Measurements from ENCODE around the gene CITED2. TPM values are rescaled to one million over a fixed set of nuclear protein-coding genes. Genes with fewer than 3 reads are reported as not detected.
A peak's percentile ranks its signal among the peaks of the same experiment; 100 is the strongest.

The CITED2 gene
- total RNA-seq, 1 donor from 2014 or later: 12.6 TPM

DNA sequence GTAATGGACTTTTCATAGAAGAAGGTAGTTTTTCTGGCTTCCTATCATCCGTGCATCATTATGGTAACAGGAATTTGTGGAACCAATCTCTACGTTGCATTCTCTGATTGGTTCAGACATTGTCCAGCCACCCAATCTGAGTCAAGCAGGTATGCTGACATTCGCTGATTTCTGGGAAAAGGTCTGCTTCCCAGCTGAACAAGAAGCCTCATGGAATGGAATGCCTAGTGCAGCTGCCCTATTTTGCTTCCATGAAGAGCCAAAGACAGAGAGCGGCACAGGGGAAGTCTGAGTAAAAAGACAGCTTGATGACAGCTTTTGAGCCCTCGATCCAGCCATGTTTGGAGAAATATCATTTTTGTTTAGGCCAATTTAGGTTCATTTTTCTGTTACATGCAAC, 44.1 kb downstream of the CITED2 start:
- no peak for DNase-seq (ENCODE audit: low read depth in 2 of 2)

DNA sequence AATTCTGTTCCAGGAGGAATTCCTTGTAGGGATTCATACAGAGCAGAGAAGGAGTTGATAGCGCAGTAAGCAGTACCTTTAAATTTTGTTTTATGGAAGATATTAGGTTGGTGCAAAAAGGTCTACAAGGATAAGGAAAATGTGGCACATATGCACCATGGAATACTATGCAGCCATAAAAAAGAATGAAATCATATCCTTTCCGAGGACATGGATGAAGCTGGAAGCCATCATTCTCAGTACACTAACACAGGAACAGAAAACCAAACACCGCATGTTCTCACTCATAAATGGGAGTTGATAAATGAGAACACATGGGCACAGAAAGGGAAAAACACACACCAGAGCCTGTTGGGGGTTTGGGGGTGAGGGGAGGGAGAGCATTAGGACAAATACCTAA, 45.2 kb downstream of the CITED2 start:
- no peak for DNase-seq (ENCODE audit: low read depth in 2 of 2)

DNA sequence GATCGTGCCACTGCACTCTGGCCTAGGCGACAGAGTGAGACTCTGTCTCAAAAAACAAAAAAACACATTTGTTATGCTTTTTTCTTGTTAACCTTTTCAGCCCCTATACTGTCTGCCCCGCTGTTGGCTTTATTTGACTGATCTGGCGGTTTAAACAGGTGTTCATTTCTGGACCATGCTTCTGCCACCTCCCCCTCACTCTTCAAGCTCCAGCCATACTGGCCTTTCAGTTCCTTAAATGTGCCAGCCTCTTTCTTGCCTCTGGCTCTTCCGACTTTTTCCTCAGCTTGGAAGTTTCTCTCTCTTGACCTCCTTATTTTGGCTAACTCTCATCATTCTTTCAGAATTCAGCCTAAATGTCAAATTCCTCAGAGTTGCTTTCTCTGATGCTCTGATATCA, 47.4 kb downstream of the CITED2 start:
- DNase-seq (ENCODE audit: low read depth in 2 of 2): no peak

DNA sequence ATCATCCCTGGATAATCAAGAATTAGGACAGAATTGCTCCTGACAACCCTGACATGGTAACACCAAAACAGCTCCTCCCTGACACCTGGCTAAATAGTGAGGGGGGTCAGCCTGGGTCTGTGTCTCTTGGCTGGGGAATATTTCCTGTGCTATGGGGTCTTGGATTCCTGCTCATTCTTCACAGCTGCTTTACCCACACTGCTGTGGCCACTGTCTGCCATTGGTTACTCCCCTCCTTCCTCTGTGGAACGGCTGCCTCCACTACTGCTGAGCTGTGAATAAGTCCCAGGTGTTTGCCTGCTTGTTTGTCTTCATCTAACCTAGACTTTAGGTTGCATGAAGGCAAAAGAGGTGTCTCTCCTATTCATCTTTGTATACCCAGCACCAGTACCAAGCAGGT, 48.8 kb downstream of the CITED2 start:
- peak; percentile 64 to 72 for DNase-seq (ENCODE audit: low read depth in 2 of 2)

DNA sequence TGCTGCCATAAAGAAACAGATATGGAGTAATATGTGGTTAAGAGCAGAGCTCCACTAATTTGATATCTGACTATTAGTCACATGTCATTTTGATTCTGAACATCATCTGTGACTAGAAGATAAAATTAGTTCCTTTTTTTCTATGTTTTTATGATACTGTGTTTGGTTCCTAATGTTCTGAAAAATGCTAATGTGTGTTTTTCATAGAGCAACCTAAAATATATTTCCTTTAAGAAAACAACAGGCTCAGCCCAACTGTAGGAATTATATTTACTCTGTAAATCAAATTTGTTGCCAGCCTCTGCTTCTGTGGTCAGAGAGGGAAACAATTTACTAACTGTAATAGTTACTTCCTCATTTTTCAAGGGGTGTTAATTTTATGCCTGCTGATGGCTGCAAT, 49.3 kb downstream of the CITED2 start:
- DNase-seq (ENCODE audit: low read depth in 2 of 2): no peak

DNA sequence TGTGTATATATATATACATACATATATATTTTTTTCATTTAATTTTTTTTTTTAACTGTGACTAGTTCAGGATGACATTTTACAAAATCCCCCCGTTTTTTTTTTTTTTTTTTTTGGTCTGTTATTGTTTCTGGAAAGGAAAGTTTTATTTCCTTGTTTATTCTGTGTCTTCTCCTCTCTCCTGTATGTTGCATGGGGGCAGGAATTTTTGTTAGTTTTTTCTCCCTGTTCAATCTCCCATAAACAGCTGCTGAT, 50.2 kb downstream of the CITED2 start:
- no peak for DNase-seq (ENCODE audit: low read depth in 2 of 2)

DNA sequence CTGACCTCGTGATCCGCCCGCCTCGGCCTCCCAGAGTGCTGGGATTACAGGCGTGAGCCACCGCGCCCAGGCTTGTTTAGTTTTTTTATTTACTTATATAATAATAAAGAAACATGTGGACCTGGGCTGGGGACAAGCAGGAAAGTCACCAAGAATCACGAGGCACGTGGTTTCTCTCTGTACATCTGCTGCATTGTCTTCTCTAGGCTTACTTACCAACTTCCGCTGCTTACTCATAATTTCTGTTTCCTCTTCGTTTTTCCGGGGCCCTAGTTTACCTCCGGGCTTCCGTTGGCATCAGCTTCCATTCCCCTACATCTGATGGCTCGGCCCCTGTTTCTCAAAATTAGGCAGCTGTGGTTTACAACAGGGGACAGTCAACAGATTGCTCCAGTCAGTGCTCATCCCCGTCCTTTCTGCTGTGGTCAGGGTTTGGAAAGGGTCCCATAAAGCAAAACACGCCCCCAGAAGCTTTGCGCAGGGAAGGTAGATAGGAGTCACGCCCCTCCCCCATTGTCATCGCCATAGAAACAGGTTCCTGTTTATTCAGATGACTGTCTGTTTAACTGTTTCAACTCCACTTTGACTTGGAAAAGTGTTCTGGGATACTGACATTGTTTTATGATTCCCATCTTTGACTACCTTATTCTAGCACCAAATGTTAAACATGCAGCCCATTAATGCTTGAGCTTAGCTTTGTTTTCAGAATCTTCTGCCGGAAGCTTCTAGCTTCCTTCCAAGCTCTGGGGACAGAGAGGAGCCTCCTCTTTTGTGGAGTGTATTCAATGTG, 50.7 kb downstream of the CITED2 start:
- peak; percentile 95 to 99 for DNase-seq (ENCODE audit: low read depth in 2 of 2)

Other genes starting within 250 kb of the CITED2 start
- gene HECA, start 239.6 kb downstream of the CITED2 start, total RNA-seq: 24.9 and 30.3 TPM in 2 replicates
- gene TXLNB, start 82.7 kb downstream of the CITED2 start, total RNA-seq: 0.51 TPM in 2 replicates